GM12872 (cell line): ENCODE data around the gene PLCB3.

Experiments used
- TF ChIP-seq, protein P1 (sequence below): IDR thresholded peaks from 3 replicates; pipeline ENCODE4 v1.5.1; 2011; ENCODE audit warnings: low read depth, mild to moderate bottlenecking, low read length, moderate library complexity; ENCODE audit not compliant: insufficient read depth

The PLCB3 gene

DNA sequence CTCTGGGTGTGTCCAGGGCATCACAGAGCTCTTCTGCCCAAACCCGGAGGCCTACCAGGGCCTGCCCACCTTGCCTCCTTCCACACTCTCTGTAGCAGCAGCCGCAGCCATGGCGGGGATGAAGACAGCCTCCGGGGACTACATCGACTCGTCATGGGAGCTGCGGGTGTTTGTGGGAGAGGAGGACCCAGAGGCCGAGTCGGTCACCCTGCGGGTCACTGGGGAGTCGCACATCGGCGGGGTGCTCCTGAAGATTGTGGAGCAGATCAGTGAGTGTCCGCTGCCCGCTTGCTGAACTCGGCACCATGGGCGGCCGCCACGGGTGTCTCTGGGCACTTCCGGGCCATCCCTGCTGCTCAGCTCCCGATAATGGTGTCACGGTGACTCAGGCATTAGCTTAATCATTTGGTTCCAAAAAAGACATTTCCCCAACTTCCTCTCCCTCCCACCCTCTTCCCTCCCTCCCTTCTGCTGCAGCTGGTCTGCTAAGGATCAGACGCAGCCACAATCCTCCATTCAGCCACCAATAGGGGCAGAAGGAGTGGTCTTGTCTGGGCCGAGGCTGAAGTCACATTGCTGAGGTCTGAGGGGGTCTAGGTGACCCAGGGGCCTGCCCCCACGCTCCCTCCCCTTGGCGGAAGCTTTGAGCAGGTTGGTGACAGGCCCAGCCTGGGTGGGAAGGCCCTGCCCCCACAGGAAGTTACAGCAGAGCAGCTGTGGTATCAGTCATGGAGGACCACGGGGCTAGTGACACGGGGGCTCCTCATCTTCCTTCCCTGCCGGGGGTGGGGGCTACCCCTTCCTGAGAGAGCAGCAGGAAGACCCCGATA is 43.9 kb upstream of the PLCB3 start:
- TF ChIP-seq, protein P1, sequence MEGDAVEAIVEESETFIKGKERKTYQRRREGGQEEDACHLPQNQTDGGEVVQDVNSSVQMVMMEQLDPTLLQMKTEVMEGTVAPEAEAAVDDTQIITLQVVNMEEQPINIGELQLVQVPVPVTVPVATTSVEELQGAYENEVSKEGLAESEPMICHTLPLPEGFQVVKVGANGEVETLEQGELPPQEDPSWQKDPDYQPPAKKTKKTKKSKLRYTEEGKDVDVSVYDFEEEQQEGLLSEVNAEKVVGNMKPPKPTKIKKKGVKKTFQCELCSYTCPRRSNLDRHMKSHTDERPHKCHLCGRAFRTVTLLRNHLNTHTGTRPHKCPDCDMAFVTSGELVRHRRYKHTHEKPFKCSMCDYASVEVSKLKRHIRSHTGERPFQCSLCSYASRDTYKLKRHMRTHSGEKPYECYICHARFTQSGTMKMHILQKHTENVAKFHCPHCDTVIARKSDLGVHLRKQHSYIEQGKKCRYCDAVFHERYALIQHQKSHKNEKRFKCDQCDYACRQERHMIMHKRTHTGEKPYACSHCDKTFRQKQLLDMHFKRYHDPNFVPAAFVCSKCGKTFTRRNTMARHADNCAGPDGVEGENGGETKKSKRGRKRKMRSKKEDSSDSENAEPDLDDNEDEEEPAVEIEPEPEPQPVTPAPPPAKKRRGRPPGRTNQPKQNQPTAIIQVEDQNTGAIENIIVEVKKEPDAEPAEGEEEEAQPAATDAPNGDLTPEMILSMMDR = no peak

DNA sequence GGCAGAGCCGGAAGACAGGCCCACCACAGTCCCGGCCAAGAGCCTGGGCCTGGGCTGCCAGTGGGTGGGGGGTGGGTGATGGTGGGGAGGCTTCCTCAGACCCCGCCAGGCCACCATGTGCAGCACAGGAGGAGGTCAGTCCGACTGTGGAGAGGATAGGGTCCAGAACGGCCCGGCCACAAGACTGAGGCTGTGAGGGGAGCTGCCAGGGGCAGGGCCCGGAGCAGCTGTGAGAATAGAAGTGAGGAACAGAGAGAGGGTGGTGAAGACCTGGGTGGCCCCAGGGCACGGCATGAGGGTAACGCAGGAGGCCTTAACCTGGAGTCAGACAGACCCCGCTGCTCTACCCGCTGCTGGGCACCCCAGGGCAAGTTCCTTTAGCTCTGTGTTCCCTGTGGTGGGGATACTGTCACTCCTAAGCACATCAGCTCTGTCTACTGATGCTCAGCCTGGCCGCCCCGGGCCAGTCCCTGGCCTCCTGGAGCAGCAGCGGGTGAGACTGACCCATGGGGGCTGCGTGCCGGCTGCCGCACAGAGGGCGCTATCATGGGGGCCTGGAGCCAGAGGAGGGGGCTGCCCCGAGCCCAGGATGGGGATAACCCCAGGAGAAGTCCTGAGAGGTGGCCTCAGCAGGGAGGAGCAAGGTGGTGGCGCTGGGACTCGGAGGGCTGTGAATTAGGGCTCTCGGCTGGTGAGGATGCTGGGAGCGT is 43.1 kb upstream of the PLCB3 start:
- TF ChIP-seq, protein P1 = no peak

DNA sequence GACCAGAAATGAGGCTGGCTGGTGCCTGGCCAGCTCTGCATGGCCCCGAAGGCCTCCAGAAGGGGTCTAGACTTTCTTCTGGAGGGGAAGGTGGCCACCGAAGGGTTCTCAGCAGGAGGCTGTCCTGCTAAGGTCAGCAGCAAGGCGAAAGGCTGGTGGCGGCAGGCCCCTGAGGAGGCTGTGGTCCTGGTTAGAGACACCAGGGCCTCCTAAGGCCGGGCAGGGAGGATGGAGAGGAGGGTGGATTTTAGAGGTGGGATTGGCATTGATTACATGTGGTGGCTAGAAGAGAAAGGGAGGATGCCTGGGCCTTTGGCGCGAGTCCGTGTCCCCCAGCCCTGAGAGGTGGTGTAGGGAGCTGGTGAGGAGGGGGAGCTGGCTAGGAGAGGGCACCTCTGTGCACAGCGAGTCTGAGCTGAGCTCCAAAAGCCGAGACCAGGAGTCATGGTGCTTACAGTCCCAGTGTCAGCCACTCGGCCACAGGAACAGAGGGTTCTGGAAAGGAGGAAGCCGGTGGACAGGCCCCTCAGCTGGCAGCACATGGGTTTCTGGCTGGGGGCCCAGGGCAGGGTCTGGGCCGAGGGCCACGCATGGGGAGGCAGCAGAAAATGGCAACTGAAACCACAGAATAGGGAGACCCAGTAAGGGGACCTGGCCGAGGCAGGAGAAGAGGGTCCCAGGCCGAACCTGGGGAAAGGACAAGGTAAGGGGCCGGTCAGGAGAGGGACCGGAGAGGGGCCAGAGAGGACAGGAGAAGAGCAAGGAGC is 42.4 kb upstream of the PLCB3 start:
- TF ChIP-seq, protein P1 = no peak

DNA sequence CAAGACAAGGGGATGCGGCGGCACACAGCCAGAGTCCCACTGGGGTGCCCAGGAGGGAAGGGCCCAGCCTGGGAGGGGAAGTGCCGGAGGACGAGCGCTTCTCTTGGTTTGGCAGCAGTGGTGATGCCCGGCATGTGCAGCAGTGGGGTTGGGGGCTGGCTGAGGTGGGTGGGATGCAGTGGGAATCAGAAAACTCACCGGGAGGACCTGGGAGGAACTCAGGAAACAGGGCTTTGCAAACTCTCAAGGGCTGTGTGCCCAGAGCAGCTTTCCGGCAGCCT is 41.8 kb upstream of the PLCB3 start:
- TF ChIP-seq, protein P1 = no peak

DNA sequence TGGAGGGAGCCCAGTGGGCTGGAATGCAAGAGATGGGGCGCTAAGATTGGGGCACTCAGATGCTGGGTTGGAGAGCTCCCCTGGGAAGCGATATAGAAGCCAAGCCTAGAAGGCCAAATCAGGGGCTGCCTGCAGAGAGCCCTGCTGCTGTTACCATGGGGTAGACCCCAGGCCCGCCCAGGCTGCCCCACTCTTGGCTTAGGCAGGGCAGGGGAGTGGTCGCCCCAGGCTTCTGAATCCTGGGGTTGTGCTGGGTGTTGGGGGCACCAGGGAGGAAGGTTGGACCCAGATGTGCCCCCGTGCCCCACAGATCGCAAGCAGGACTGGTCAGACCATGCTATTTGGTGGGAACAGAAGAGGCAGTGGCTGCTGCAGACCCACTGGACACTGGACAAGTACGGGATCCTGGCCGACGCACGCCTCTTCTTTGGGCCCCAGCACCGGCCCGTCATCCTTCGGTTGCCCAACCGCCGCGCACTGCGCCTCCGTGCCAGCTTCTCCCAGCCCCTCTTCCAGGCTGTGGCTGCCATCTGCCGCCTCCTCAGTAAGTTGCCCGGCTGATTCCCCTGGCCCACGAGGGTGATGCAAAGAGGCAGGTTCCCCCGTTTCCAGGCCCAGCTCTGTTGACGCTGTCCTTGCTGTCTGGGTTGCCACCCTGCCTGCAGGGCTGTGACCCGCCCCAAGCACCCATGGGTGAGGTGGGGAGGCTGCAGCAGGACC is 40.9 kb upstream of the PLCB3 start:
- TF ChIP-seq, protein P1 = no peak

DNA sequence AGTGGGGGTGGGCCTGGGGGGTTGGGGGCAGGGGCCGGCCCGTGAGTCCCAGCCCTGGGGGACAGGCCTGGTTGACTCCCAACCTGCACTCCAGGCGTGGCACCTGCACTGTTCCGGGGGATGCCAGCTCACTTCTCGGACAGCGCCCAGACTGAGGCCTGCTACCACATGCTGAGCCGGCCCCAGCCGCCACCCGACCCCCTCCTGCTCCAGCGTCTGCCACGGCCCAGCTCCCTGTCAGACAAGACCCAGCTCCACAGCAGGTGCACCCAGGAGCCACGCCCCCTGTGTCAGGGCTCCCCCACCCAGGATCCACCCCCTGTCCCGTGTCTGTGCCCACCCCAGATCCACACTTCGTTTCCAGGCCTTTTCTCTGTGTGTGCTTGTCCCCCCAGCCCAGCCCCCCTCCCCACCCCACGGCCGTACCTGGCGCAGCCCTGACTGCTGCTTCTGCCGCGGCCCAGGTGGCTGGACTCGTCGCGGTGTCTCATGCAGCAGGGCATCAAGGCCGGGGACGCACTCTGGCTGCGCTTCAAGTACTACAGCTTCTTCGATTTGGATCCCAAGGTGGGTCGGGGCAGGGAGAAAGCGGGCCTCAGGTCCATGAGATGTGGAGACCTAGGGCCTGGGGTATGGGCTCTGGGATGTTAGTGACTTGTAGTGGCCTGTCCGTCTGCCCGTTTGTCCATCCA is 40.0 kb upstream of the PLCB3 start:
- TF ChIP-seq, protein P1 = no peak

DNA sequence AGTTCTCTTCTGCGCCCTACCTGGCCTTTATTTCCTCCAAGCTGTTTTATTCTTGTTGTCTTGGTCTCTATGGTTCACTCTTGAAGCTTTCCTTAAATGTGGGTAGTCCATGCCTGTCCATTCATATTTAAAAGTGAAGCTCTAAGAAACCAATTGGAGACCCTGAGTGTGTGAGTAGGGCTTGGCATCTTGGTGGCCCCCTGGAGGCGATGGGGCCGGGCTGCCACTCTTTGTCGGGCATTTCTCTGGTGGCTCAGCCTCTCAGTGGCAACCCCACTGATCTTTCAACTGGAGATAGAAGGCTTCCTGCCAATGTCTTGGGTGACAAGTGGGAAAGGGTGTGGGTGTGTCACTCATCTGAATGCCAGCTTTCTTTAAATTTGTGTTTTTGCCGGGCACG is 34.5 kb upstream of the PLCB3 start:
- TF ChIP-seq, protein P1 = peak; percentile 21; the same call in 1 of the 3 replicates
